HG03460 (cell line): ENCODE measurements around the gene PDIK1L.

Experiments
- ATAC-seq: cut with Tn5 transposase; IDR thresholded peaks from one replicate; pipeline ENCODE4 v1.9.1; 2021; ENCODE audit not compliant: unreplicated experiment

Gene PDIK1L

GRCh38 chr1:26169198-26169554 lies 57.6 kb downstream of the PDIK1L start:
- no peak for ATAC-seq

DNA sequence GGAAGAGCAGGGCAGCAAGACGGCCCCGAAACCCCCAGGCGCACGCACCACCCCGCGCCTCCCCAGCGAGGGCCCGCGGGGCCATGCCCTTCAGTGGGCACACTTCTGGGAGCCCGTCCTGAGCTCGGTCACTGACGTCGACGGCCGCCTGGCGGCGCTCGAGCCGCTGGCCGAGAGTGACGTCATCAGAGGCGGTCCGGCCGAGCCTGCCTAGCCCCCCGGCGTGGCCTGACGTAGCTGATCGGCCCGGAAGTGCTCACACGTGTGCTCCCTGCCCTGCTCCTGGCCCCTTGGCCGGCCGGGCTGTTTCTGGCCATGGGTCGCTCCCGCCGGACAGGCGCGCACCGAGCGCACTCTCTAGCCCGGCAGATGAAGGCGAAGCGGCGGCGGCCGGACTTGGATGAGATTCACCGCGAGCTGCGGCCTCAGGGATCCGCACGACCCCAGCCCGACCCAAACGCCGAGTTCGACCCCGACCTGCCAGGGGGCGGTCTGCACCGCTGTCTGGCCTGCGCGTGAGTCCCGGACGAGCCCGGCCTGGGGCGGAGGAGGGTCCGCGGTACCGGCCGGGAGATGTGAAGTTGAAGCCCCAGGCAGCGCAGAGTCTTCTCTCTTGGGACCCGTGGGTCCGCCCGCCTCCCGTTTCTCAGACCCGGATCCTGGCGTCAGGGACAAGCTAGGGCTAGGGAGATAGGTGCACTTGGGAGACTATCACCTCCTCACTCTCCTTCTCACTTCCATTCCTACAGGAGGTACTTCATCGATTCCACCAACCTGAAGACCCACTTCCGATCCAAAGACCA lies 58.2 kb downstream of the PDIK1L start, which contains the start of gene ZNF593:
TSS of gene ZNF593 (plus strand) at position 240 of the 803 bp plus-strand sequence. CDS start at position 316, 76 bp downstream.
- ATAC-seq, result peak; percentile 86

DNA sequence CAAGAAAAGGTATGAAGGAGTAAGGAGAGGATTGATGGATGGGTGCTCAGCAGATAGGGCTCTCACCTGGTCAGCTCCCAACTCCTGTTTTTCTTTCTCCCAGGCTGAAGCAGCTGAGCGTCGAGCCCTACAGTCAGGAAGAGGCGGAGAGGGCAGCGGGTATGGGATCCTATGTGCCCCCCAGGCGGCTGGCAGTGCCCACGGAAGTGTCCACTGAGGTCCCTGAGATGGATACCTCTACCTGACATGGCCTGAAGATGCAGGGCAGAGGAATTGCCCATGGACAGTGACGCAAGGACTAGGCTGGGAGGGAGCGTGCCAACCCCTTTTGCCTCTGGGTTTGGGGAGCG lies 58.8 kb downstream of the PDIK1L start:
- ATAC-seq, result no peak

DNA sequence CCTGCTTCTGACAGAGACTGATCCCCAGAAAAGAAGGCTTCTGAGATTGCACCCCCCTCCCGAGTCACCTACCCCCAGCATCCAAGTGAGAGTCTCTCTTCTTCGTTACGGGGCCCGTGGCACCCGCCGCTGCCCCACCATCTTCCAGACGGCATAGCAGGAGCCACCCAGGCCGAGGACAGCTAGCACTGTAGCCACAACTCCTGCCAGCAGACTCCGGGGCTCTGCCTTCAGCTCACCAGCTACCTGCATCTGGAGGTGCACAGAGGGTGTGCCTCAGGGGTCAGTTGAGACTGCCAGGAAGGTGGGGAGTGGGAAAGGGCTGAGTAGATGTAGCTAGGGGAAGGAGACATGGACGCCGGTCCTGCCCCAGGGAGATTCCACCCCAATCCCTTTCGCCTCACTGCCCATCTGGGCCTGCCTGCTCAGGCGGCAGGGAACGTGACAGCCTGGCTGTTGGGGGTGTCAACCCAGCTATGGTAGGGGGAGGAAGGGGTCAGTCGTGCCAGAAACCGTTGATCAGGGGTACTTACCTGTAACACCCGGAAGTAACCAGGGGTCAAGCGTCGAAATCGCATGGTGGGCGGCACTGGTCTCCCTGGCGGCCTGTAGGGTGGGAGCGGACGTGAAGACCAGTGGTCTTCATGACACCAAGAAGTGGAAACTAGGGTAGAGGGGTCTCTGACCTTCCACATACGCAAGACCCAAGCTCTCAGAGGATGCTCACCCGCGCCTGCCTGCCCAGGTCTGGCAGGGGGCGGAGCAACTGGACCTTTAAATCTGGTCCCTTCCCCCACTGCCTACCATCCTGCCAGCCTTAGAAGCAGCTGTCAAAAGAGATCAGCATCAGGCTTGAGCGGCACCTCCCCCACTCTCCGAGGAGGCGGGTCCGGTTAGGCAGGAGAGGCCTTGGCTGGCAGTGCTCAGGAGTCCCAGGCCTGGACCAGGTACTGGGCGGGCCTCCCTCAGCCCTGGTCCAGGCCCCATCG lies 59.8 kb downstream of the PDIK1L start, which contains the start of gene ZNF593OS:
TSS of gene ZNF593OS (minus strand) at position 749 of the 989 bp plus-strand sequence. CDS start at position 578, 171 bp downstream.
- no peak for ATAC-seq
